ENCODE measurements around the gene XCR1.

The XCR1 gene

DNA sequence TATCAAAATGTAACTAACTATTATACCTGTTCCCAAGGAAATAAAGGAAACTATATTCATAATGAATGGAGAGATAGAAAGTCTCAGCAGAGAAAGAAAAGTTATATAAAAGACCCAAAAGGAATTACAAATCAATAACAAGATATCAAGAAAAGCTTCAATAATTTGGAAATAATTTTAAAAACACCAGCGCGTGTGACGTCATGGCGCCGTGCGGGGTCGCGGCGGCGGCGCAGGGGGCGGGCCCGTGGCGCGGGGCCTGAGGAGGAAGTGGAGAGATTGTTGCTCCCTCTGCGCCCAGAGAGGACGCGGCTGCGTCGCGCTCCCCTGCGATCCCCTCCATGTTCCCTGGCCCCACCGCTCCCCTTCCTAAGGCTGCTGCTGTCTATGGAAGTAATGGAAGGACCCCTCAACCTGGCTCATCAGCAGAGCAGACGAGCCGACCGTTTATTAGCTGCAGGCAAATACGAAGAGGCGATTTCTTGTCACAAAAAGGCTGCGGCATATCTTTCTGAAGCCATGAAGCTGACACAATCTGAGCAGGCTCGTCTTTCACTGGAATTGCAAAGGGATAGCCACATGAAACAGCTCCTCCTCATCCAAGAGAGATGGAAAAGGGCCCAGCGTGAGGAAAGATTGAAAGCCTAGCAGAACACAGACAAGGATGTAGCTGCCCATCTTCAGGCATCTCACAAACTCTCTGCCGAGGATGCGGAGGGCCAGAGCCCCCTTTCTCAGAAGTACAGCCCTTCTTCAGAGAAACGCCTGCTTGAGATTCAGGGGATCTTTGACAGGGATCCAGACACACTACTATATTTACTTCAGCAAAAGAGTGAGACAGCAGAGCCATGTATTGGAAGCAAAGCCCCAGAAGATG is 4.1 kb downstream of the XCR1 start:
- H3K18ac ChIP-seq (ENCODE audit: low read length) = no peak overlapping the region
- peaks cover 5 to 10% of the 10 kb centered on the region in 2 experiments for H3K4me1 ChIP-seq (ENCODE audit: control insufficient read depth in 1 of 2, insufficient read depth in 2 of 2, low read length in 2 of 2)
- H2BK12ac ChIP-seq (ENCODE audit: low read length) = peak overlapping the region; percentile 12
- H3K14ac ChIP-seq (ENCODE audit: low read length) = peak overlapping the region; percentile 11
- no peak overlapping the region for H3K23ac ChIP-seq (ENCODE audit: low read length)
- DNase-seq = peak in 1 of 2 donors; percentile 49
- peaks cover 10% of the 10 kb centered on the region for H3K9me3 ChIP-seq (ENCODE audit: insufficient read depth, low read depth, low read length)
- H3K4me2 ChIP-seq (ENCODE audit: low read length) = no peak overlapping the region
- no peak overlapping the region for H3K27ac ChIP-seq (ENCODE audit: low read depth, low read length)
- H4K8ac ChIP-seq (ENCODE audit: low read depth, low read length) = no peak overlapping the region
- H2BK120ac ChIP-seq (ENCODE audit: insufficient read depth, low read length, poor library complexity) = peak overlapping the region; percentile 20
- H3K36me3 ChIP-seq (ENCODE audit: control insufficient read depth in 1 of 2, insufficient read depth in 2 of 2, low read length in 2 of 2) = peaks cover 6 to 13% of the 10 kb centered on the region in 2 experiments
- H3K9ac ChIP-seq (ENCODE audit: low read length) = no peak overlapping the region
- no peak overlapping the region for H2AK5ac ChIP-seq (ENCODE audit: low read length)
- H4K12ac ChIP-seq (ENCODE audit: low read depth, low read length) = no peak overlapping the region
- H2BK5ac ChIP-seq (ENCODE audit: low read depth, low read length, poor library complexity) = no peak overlapping the region
- H3K79me1 ChIP-seq (ENCODE audit: low read length) = no peaks in the 10 kb centered on the region
- no peaks in the 10 kb centered on the region for H3K27me3 ChIP-seq (ENCODE audit: insufficient read depth, low read length)
- no peak overlapping the region for H3K4ac ChIP-seq (ENCODE audit: low read depth, low read length)
- no peak overlapping the region for H4K91ac ChIP-seq (ENCODE audit: low read depth, low read length)
- WGBS (ENCODE audit: extremely low coverage, insufficient coverage, insufficient read length) = no CpG with 5 or more reads among the region's 34 CpGs
- no peak overlapping the region for H2AFZ ChIP-seq (ENCODE audit: insufficient read depth, low read length, poor library complexity)
- peak overlapping the region; percentile 14 for H3K4me3 ChIP-seq (ENCODE audit: low read depth, low read length)
- no peaks in the 10 kb centered on the region for H3K79me2 ChIP-seq (ENCODE audit: control insufficient read depth, insufficient read depth, low read length, poor library complexity)

- no peak overlapping the region for H3K27ac ChIP-seq (ENCODE audit: low read depth, low read length)
- no peak overlapping the region for H3K18ac ChIP-seq (ENCODE audit: low read length)
- H2BK12ac ChIP-seq (ENCODE audit: low read length) = peak overlapping the region; percentile 43
- no peak overlapping the region for H4K8ac ChIP-seq (ENCODE audit: low read depth, low read length)
- no peak overlapping the region for H2AFZ ChIP-seq (ENCODE audit: insufficient read depth, low read length, poor library complexity)
- no peaks in the 10 kb centered on the region for H3K27me3 ChIP-seq (ENCODE audit: insufficient read depth, low read length)
- no peaks in the 10 kb centered on the region for H3K79me2 ChIP-seq (ENCODE audit: control insufficient read depth, insufficient read depth, low read length, poor library complexity)
- WGBS (ENCODE audit: extremely low coverage, insufficient coverage, insufficient read length) = no CpG with 5 or more reads among the region's 8 CpGs
- H3K36me3 ChIP-seq (ENCODE audit: control insufficient read depth in 1 of 2, insufficient read depth in 2 of 2, low read length in 2 of 2) = peaks cover 6 to 13% of the 10 kb centered on the region in 2 experiments
- no peak overlapping the region for H3K4me2 ChIP-seq (ENCODE audit: low read length)
- no peak overlapping the region for H3K23ac ChIP-seq (ENCODE audit: low read length)
- H4K12ac ChIP-seq (ENCODE audit: low read depth, low read length) = no peak overlapping the region
- H3K4me1 ChIP-seq (ENCODE audit: control insufficient read depth in 1 of 2, insufficient read depth in 2 of 2, low read length in 2 of 2) = peaks cover 2 to 4% of the 10 kb centered on the region in 2 experiments
- H3K4ac ChIP-seq (ENCODE audit: low read depth, low read length) = no peak overlapping the region
- peaks cover 10% of the 10 kb centered on the region for H3K9me3 ChIP-seq (ENCODE audit: insufficient read depth, low read depth, low read length)
- no peak overlapping the region for H3K4me3 ChIP-seq (ENCODE audit: low read depth, low read length)
- no peak overlapping the region for H2BK5ac ChIP-seq (ENCODE audit: low read depth, low read length, poor library complexity)
- H2AK5ac ChIP-seq (ENCODE audit: low read length) = no peak overlapping the region
- H3K9ac ChIP-seq (ENCODE audit: low read length) = no peak overlapping the region
- H3K79me1 ChIP-seq (ENCODE audit: low read length) = no peaks in the 10 kb centered on the region
- H3K14ac ChIP-seq (ENCODE audit: low read length) = no peak overlapping the region
- H4K91ac ChIP-seq (ENCODE audit: low read depth, low read length) = no peak overlapping the region
- no peak for DNase-seq
- no peak overlapping the region for H2BK120ac ChIP-seq (ENCODE audit: insufficient read depth, low read length, poor library complexity)
Measured at GRCh38 chr3:46021516-46021915, 5.8 kb downstream of the XCR1 start.

DNA sequence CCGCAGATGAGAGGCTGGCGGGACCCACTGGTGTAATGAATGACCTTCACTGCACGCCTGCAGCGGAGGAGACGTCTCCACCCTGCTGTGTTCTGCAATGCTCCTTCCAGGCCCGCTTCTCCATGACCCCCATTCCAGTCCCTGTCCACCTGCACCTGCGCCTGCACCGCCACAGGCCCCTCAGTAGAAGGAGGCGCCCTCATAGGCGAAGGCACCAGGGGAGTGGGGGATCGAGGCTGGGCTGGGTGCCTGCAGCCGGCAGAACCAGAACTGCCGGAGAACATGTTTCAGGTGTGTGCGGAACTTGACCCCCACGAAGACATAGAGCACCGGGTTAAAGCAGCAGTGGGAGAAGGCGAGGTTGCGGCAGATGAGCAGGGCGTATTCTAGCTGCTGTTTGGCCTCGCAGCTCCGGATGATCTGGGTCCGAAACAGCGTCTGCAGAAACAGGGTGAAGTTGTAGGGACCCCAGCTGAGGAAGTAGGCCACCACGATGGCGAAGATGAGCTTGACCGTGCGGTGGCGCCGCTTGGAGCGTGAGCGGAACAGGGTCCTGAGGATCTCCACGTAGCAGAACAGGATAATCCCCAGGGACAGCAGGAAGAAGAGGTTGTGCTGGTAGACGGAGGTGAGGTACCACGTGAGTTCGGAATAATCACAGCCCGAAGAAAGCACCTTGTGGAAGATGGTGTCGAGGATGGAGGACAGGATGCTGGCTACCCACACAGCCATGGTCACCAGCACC is 6.3 kb downstream of the XCR1 start:
- Histone ChIP-seq H2AK5ac (ENCODE audit: low read length) (no peak overlapping the region), H3K9ac (ENCODE audit: low read length) (no peak overlapping the region), H3K27me3 (ENCODE audit: insufficient read depth, low read length) (no peaks in the 10 kb centered on the region), H2BK5ac (ENCODE audit: low read depth, low read length, poor library complexity) (no peak overlapping the region), H3K4me1 (ENCODE audit: control insufficient read depth in 1 of 2, insufficient read depth in 2 of 2, low read length in 2 of 2) (peaks cover 2 to 4% of the 10 kb centered on the region in 2 experiments), H3K79me2 (ENCODE audit: control insufficient read depth, insufficient read depth, low read length, poor library complexity) (no peaks in the 10 kb centered on the region), H3K18ac (ENCODE audit: low read length) (no peak overlapping the region), H3K4ac (ENCODE audit: low read depth, low read length) (no peak overlapping the region), H3K36me3 (ENCODE audit: control insufficient read depth in 1 of 2, insufficient read depth in 2 of 2, low read length in 2 of 2) (peaks cover 6 to 13% of the 10 kb centered on the region in 2 experiments), H4K8ac (ENCODE audit: low read depth, low read length) (no peak overlapping the region), H2BK120ac (ENCODE audit: insufficient read depth, low read length, poor library complexity) (no peak overlapping the region), H4K12ac (ENCODE audit: low read depth, low read length) (no peak overlapping the region), H3K79me1 (ENCODE audit: low read length) (no peaks in the 10 kb centered on the region), H3K27ac (ENCODE audit: low read depth, low read length) (no peak overlapping the region), H2AFZ (ENCODE audit: insufficient read depth, low read length, poor library complexity) (no peak overlapping the region), H3K14ac (ENCODE audit: low read length) (no peak overlapping the region), H3K4me2 (ENCODE audit: low read length) (no peak overlapping the region), H3K4me3 (ENCODE audit: low read depth, low read length) (peak overlapping the region; percentile 6), H4K91ac (ENCODE audit: low read depth, low read length) (no peak overlapping the region), H3K9me3 (ENCODE audit: insufficient read depth, low read depth, low read length) (peaks cover 10% of the 10 kb centered on the region), H2BK12ac (ENCODE audit: low read length) (no peak overlapping the region), H3K23ac (ENCODE audit: low read length) (no peak overlapping the region)
- DNase-seq = no peak
- WGBS (ENCODE audit: extremely low coverage, insufficient coverage, insufficient read length) = no CpG with 5 or more reads among the region's 37 CpGs

- H3K27me3 ChIP-seq (ENCODE audit: insufficient read depth, low read length) = no peaks in the 10 kb centered on the region
- H3K79me1 ChIP-seq (ENCODE audit: low read length) = no peaks in the 10 kb centered on the region
- no peak overlapping the region for H3K18ac ChIP-seq (ENCODE audit: low read length)
- H3K36me3 ChIP-seq (ENCODE audit: control insufficient read depth in 1 of 2, insufficient read depth in 2 of 2, low read length in 2 of 2) = peaks cover 6 to 13% of the 10 kb centered on the region in 2 experiments
- H2AK5ac ChIP-seq (ENCODE audit: low read length) = no peak overlapping the region
- no peak overlapping the region for H3K4me2 ChIP-seq (ENCODE audit: low read length)
- no CpG with 5 or more reads among the region's 1 CpG for WGBS (ENCODE audit: extremely low coverage, insufficient coverage, insufficient read length)
- H3K14ac ChIP-seq (ENCODE audit: low read length) = no peak overlapping the region
- H3K9ac ChIP-seq (ENCODE audit: low read length) = no peak overlapping the region
- DNase-seq = no peak
- H2BK5ac ChIP-seq (ENCODE audit: low read depth, low read length, poor library complexity) = no peak overlapping the region
- no peak overlapping the region for H3K27ac ChIP-seq (ENCODE audit: low read depth, low read length)
- no peak overlapping the region for H2BK120ac ChIP-seq (ENCODE audit: insufficient read depth, low read length, poor library complexity)
- no peak overlapping the region for H4K91ac ChIP-seq (ENCODE audit: low read depth, low read length)
- no peaks in the 10 kb centered on the region for H3K79me2 ChIP-seq (ENCODE audit: control insufficient read depth, insufficient read depth, low read length, poor library complexity)
- H4K12ac ChIP-seq (ENCODE audit: low read depth, low read length) = no peak overlapping the region
- no peak overlapping the region for H3K4me3 ChIP-seq (ENCODE audit: low read depth, low read length)
- no peak overlapping the region for H2BK12ac ChIP-seq (ENCODE audit: low read length)
- peaks cover 2 to 4% of the 10 kb centered on the region in 2 experiments for H3K4me1 ChIP-seq (ENCODE audit: control insufficient read depth in 1 of 2, insufficient read depth in 2 of 2, low read length in 2 of 2)
- H3K4ac ChIP-seq (ENCODE audit: low read depth, low read length) = no peak overlapping the region
- H3K23ac ChIP-seq (ENCODE audit: low read length) = no peak overlapping the region
- H3K9me3 ChIP-seq (ENCODE audit: insufficient read depth, low read depth, low read length) = peaks cover 10% of the 10 kb centered on the region
- H4K8ac ChIP-seq (ENCODE audit: low read depth, low read length) = no peak overlapping the region
- H2AFZ ChIP-seq (ENCODE audit: insufficient read depth, low read length, poor library complexity) = no peak overlapping the region
Measured at GRCh38 chr3:46019707-46020106, 7.6 kb downstream of the XCR1 start.
